HepG2 (cell line): ENCODE results near the gene SPDL1. TPM values are rescaled to one million over a fixed set of nuclear protein-coding genes. Genes with fewer than 3 reads are reported as not detected.
A peak's percentile ranks its signal among the peaks of the same experiment; 100 is the strongest.

ENCODE experiments used
- AGO1 ChIP-seq: fragments of 200-400 bp; formaldehyde crosslinking; IDR thresholded peaks from 2 replicates; pipeline ENCODE4 v1.6.1; 2017; ENCODE audit warnings: mild to moderate bottlenecking, low read depth, low read length, moderate library complexity; ENCODE audit not compliant: poor library complexity, severe bottlenecking
- ARHGAP35 ChIP-seq: sonication (generic); formaldehyde crosslinking; IDR thresholded peaks from 2 replicates; pipeline ENCODE4 v1.9.0; 2022; ENCODE audit warnings: mild to moderate bottlenecking, inconsistent platforms, moderate library complexity, missing genetic modification reagents, borderline replicate concordance
- ARNT ChIP-seq: fragments of 450-650 bp; IDR thresholded peaks from 2 replicates; pipeline ENCODE4 v1.6.1; 2017
- DNMT1 ChIP-seq: sonication (generic); formaldehyde crosslinking; IDR thresholded peaks from 2 replicates; pipeline ENCODE4 v1.5.1; 2020; ENCODE audit warnings: mild to moderate bottlenecking, missing genetic modification reagents
- ESRRA ChIP-seq: sonication (generic); formaldehyde crosslinking; IDR thresholded peaks from 2 replicates; pipeline ENCODE4 v1.5.1; 2020; ENCODE audit warnings: mild to moderate bottlenecking, low read depth, missing genetic modification reagents
- FOXM1 ChIP-seq: sonication (generic); formaldehyde crosslinking; IDR thresholded peaks from 2 replicates; pipeline ENCODE4 v1.5.0; 2020; ENCODE audit warnings: missing genetic modification reagents
- HNF4G ChIP-seq, 2 experiments: sonication (generic) in 1 of 2; formaldehyde crosslinking in 1 of 2; IDR thresholded peaks; 2 replicates each; pipeline versions ENCODE4 v1.4.0 to v1.6.1; 2011 to 2020; ENCODE audit warnings: borderline replicate concordance in 2 of 2, low read depth in 2 of 2, mild to moderate bottlenecking in 2 of 2, low read length in 1 of 2, missing genetic modification reagents in 1 of 2, moderate library complexity in 1 of 2
- KAT8 ChIP-seq: IDR thresholded peaks from 2 replicates; pipeline ENCODE4 v1.6.1; 2016; ENCODE audit warnings: missing genetic modification reagents, missing compliant biosample characterization
- MAFF ChIP-seq: IDR thresholded peaks from 2 replicates; pipeline ENCODE4 v1.6.1; 2011; ENCODE audit warnings: low read depth, low read length, improper control_type of control experiment
- MIER3 ChIP-seq: IDR thresholded peaks from 2 replicates; pipeline ENCODE4 v1.6.1; 2016; ENCODE audit warnings: missing compliant biosample characterization, borderline replicate concordance
- THYN1 ChIP-seq: sonication (generic); formaldehyde crosslinking; IDR thresholded peaks from 2 replicates; pipeline ENCODE4 v1.8.1; 2023; ENCODE audit warnings: low read depth, mild to moderate bottlenecking, moderate library complexity, missing genetic modification reagents, borderline replicate concordance
- TOPORS ChIP-seq: sonication (generic); formaldehyde crosslinking; IDR thresholded peaks from 2 replicates; pipeline ENCODE4 v1.8.0; 2023; ENCODE audit warnings: mild to moderate bottlenecking, missing genetic modification reagents
- YEATS4 ChIP-seq: sonication (generic); formaldehyde crosslinking; IDR thresholded peaks from 2 replicates; pipeline ENCODE4 v1.4.0; 2020; ENCODE audit warnings: missing genetic modification reagents, borderline replicate concordance
- ZFAT ChIP-seq: sonication (generic); formaldehyde crosslinking; conservative IDR thresholded peaks from 2 replicates; pipeline ENCODE4 v1.8.1; 2023; ENCODE audit warnings: missing genetic modification reagents, inconsistent platforms
- ZNF10 ChIP-seq: sonication (generic); formaldehyde crosslinking; IDR thresholded peaks from 2 replicates; pipeline ENCODE4 v1.4.0; 2020; ENCODE audit warnings: mild to moderate bottlenecking, low read depth, missing genetic modification reagents, borderline replicate concordance
- ZNF124 ChIP-seq: sonication (generic); formaldehyde crosslinking; IDR thresholded peaks from 2 replicates; pipeline ENCODE4 v1.4.0; 2020; ENCODE audit warnings: missing genetic modification reagents
- ZNF136 ChIP-seq: sonication (generic); formaldehyde crosslinking; IDR thresholded peaks from 2 replicates; pipeline ENCODE4 v1.8.1; 2022; ENCODE audit warnings: low read depth, mild to moderate bottlenecking, moderate library complexity, missing genetic modification reagents
- ZNF282 ChIP-seq: fragments of 450-650 bp; IDR thresholded peaks from 2 replicates; pipeline ENCODE4 v1.6.1; 2018; ENCODE audit not compliant: partially characterized antibody
- ZNF446 ChIP-seq: sonication (generic); formaldehyde crosslinking; IDR thresholded peaks from 2 replicates; pipeline ENCODE4 v1.5.0; 2020; ENCODE audit warnings: mild to moderate bottlenecking, missing genetic modification reagents
- ZNF562 ChIP-seq: sonication (generic); formaldehyde crosslinking; IDR thresholded peaks from 2 replicates; pipeline ENCODE4 v1.8.0; 2022; ENCODE audit warnings: missing genetic modification reagents, borderline replicate concordance
- ZNF747 ChIP-seq: sonication (generic); formaldehyde crosslinking; IDR thresholded peaks from 2 replicates; pipeline ENCODE4 v1.8.1; 2023; ENCODE audit warnings: missing genetic modification reagents, mild to moderate bottlenecking, borderline replicate concordance
- ZNF841 ChIP-seq: sonication (generic); formaldehyde crosslinking; IDR thresholded peaks from 2 replicates; pipeline ENCODE4 v1.8.1; 2023; ENCODE audit warnings: missing genetic modification reagents, borderline replicate concordance
- ZNF891 ChIP-seq: sonication (generic); formaldehyde crosslinking; IDR thresholded peaks from 2 replicates; pipeline ENCODE4 v1.5.0; 2020; ENCODE audit warnings: mild to moderate bottlenecking, missing genetic modification reagents
- ZSCAN12 ChIP-seq: sonication (generic); formaldehyde crosslinking; IDR thresholded peaks from 2 replicates; pipeline ENCODE4 v1.9.0; 2021; ENCODE audit warnings: mild to moderate bottlenecking, missing genetic modification reagents
- polyA plus RNA-seq, 8 experiments: library from polyadenylated mRNA; depleted of rRNA in 3 of 8; stranded (reverse) in 7 of 8; unstranded in 1 of 8; fragments of >200 nt; fragmentation: Illumina TruSeq in 4 of 8; extraction: Trizol in 4 of 8; gene quantifications; 2 replicates each; pipeline versions ENCODE4 v1.2.1 to v1.2.3, GENCODE V29; 2011 to 2016; ENCODE audit warnings: low read depth in 4 of 8, missing spikeins in 1 of 8, mixed read lengths in 1 of 8; ENCODE audit not compliant: insufficient read depth in 1 of 8
- total RNA-seq, 5 experiments: library from RNA; depleted of rRNA; stranded (reverse); fragments of >200 nt; fragmentation: Illumina TruSeq; extraction: Trizol; gene quantifications; 2 replicates each; pipeline ENCODE4 v1.2.3, GENCODE V29; 2016; ENCODE audit warnings: low read depth in 1 of 5
- TF ChIP-seq, protein P1 (sequence below): sonication (generic); formaldehyde crosslinking; IDR thresholded peaks from 2 replicates; pipeline ENCODE4 v1.4.0; 2020; ENCODE audit warnings: mild to moderate bottlenecking, missing genetic modification reagents
- TF ChIP-seq, protein P2 (sequence below): sonication (generic); formaldehyde crosslinking; conservative IDR thresholded peaks from 2 replicates; pipeline ENCODE4 v1.8.1; 2023; ENCODE audit warnings: missing genetic modification reagents
- TF ChIP-seq, protein P3 (sequence below): sonication (generic); formaldehyde crosslinking; IDR thresholded peaks from 2 replicates; pipeline ENCODE4 v1.4.0; 2020; ENCODE audit warnings: mild to moderate bottlenecking, low read depth, missing genetic modification reagents
- TF ChIP-seq, protein P4 (sequence below): sonication (generic); formaldehyde crosslinking; IDR thresholded peaks from 2 replicates; pipeline ENCODE4 v1.5.0; 2020; ENCODE audit warnings: missing genetic modification reagents

The SPDL1 gene
- total and polyA plus RNA-seq, 2 of the 13 experiments (the other 11 are each of a cell fraction or from before 2014, with no cell fraction given), result 10.9 to 36.6 TPM

DNA sequence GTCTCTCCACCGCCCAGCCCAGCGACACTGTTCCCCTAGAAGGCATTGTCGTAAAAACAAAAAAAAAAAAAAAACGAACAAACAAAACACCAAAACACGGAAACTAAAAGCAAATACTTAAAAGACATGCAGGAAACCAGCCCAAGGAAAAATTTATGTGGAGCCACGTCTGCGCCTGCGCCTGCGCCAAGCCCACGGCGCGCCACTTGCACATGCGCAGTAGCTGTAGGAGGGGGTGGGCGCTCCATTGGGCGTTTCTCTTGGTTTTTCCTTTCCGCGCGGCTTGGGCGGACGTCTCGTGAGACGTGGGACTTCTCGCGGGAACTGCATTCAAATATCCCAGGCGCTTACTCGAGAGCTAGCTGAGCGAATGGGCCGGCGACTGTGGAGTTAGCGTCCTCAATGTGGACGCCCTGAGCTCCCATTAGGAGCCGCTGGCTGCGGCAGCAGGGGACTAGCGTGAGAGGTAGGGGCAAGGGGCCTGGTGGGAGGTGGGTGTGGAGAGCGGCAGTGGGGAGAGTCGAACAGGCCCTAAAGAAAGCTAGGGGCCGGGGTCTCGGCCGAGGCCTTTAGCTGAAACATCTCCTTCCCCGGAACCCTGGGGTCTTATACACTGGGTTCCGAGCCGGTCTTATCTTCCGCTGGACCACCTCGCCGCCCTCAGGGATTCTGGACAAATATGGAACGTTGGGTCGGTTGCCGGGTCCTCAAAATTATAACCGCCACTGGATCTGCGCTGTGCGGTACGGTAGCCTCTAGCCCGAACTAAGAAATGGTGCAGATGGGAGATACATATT, at the start of gene SPDL1 (continued):
- TF ChIP-seq DNMT1 (no peak), FOXM1 (CRISPR knock-in tag) (no peak), ZNF562 (no peak), ZNF446 (CRISPR knock-in tag) (no peak), ARNT (no peak), TOPORS (CRISPR knock-in tag) (no peak; the same call in 1 of the 2 replicates), ESRRA (no peak), ZNF10 (no peak), ZNF136 (CRISPR knock-in tag) (peak; percentile 84; the same call in 1 of the 2 replicates), HNF4G (IDR thresholded peaks at IDR 0.05; ENCODE audit: borderline replicate concordance, low read depth, low read length) (no peak), HNF4G (CRISPR knock-in tag; IDR thresholded peaks at IDR 0.05; ENCODE audit: borderline replicate concordance, low read depth) (no peak), KAT8 (peak; percentile 67), ZSCAN12 (CRISPR knock-in tag) (no peak), MIER3 (no peak), YEATS4 (CRISPR knock-in tag) (peak; percentile 67; the same call in 1 of the 2 replicates), ARHGAP35 (CRISPR knock-in tag) (no peak), THYN1 (CRISPR knock-in tag) (no peak), ZNF282 (no peak), ZNF841 (CRISPR knock-in tag) (0 out of 2 replicates have a peak, but pooled peaks have one; percentile 45), ZNF124 (CRISPR knock-in tag) (no peak; the same call in 1 of the 2 replicates), ZNF891 (peak; percentile 76; the same call in 1 of the 2 replicates), ZNF747 (CRISPR knock-in tag) (no peak), MAFF (no peak), AGO1 (no peak), ZFAT (CRISPR knock-in tag) (no peak)
- TF ChIP-seq, protein P1, sequence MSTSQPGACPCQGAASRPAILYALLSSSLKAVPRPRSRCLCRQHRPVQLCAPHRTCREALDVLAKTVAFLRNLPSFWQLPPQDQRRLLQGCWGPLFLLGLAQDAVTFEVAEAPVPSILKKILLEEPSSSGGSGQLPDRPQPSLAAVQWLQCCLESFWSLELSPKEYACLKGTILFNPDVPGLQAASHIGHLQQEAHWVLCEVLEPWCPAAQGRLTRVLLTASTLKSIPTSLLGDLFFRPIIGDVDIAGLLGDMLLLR (CRISPR knock-in tag), result no peak
- TF ChIP-seq, protein P2, sequence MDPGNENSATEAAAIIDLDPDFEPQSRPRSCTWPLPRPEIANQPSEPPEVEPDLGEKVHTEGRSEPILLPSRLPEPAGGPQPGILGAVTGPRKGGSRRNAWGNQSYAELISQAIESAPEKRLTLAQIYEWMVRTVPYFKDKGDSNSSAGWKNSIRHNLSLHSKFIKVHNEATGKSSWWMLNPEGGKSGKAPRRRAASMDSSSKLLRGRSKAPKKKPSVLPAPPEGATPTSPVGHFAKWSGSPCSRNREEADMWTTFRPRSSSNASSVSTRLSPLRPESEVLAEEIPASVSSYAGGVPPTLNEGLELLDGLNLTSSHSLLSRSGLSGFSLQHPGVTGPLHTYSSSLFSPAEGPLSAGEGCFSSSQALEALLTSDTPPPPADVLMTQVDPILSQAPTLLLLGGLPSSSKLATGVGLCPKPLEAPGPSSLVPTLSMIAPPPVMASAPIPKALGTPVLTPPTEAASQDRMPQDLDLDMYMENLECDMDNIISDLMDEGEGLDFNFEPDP (CRISPR knock-in tag), result no peak
- TF ChIP-seq, protein P3, sequence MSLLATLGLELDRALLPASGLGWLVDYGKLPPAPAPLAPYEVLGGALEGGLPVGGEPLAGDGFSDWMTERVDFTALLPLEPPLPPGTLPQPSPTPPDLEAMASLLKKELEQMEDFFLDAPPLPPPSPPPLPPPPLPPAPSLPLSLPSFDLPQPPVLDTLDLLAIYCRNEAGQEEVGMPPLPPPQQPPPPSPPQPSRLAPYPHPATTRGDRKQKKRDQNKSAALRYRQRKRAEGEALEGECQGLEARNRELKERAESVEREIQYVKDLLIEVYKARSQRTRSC (CRISPR knock-in tag), result no peak
- TF ChIP-seq, protein P4, sequence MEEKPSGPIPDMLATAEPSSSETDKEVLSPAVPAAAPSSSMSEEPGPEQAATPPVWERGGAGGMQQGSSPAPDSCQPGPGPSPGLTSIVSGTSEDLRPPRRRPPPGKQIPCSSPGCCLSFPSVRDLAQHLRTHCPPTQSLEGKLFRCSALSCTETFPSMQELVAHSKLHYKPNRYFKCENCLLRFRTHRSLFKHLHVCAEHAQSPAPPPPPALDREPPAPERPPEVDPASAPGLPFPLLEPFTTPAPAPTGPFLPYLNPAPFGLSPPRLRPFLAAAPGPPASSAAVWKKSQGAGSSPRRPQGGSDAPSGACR (CRISPR knock-in tag), result no peak
